Stimulated activated CD4-positive, alpha-beta T cell treated with anti-CD3 and anti-CD28 coated beads, TNF-alpha, amount 100 ng/mL, for 4 hours (primary cell): ENCODE results near the gene IBA57.

Source experiments
- DNase-seq, 3 experiments: peaks; one replicate each; pipeline ENCODE4 v3.0.0-alpha.2; 2020; ENCODE audit warnings: low read depth in 3 of 3

IBA57 gene

GRCh38 chr1:228144993-228145343 is 20.6 kb upstream of the IBA57 start:
- DNase-seq = no peak

- DNase-seq = no peak
These were observed 19.9 kb upstream of the IBA57 start for GRCh38 chr1:228145463-228146416.

- no peak for DNase-seq
These were observed 19.0 kb upstream of the IBA57 start for GRCh38 chr1:228146417-228147150.

DNA sequence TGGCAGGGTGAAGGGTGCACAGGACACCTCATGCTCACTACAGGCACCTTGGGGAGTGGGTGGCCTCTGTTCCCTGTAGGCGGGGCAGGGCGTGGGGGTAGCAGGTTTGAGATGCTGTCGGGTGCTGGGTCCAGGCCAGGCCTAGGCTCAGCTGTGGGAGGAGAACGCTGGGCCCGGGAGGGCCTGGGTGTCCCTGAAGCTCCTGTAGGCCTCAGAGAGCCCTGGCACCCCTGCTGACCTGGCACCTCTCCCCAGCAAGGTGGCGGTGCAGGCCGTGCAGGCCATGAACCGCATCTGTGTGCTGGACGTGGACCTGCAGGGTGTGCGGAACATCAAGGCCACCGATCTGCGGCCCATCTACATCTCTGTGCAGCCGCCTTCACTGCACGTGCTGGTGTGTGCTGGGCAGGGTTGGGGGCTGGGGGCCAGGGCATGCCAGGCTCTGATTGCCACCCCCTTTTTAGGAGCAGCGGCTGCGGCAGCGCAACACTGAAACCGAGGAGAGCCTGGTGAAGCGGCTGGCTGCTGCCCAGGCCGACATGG is 18.4 kb upstream of the IBA57 start:
- no peak for DNase-seq

DNA sequence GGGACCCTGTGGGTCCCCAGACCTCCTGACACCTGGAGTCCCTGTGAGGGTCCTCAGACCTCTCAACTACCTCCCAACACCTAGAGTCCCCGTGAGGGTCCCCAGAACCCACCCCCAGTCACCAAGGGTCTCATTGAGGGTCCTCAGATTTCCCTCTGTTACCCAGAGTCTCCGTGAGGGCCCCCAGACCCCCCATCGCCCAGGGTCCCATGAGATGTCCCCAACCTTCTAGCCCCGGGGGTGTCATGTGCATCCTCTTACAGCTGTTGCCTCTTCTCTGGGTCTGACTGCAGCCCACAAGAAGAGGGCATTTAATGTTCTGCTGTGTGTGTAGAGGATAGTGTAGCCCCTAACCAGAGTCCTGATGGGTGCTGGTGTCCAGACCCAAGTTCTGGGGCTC is 17.8 kb upstream of the IBA57 start:
- DNase-seq = no peak

DNA sequence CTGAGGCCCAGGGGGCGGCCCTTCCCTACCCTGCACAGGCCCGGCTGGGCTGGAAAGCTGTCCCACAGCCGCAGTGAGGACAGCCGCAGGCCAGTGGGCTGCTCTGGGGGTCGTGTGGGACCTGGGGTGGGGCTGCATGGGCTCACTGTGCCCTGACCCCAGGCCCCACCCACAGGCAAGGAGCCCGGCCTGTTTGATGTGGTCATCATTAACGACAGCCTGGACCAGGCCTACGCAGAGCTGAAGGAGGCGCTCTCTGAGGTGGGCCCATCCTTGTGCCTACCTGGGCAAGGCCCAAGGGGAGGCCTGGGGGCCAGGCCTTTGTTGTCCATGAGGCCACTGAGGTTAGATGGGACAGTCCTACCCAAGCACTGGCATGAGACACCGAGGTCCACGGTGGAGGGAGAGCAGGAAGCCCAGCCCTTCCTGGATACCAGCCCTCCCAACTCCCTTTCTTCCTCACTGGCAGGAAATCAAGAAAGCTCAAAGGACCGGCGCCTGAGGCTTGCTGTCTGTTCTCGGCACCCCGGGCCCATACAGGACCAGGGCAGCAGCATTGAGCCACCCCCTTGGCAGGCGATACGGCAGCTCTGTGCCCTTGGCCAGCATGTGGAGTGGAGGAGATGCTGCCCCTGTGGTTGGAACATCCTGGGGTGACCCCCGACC is 17.3 kb upstream of the IBA57 start:
- DNase-seq = no peak

GRCh38 chr1:228148935-228149405 is 16.6 kb upstream of the IBA57 start:
- no peak for DNase-seq

DNA sequence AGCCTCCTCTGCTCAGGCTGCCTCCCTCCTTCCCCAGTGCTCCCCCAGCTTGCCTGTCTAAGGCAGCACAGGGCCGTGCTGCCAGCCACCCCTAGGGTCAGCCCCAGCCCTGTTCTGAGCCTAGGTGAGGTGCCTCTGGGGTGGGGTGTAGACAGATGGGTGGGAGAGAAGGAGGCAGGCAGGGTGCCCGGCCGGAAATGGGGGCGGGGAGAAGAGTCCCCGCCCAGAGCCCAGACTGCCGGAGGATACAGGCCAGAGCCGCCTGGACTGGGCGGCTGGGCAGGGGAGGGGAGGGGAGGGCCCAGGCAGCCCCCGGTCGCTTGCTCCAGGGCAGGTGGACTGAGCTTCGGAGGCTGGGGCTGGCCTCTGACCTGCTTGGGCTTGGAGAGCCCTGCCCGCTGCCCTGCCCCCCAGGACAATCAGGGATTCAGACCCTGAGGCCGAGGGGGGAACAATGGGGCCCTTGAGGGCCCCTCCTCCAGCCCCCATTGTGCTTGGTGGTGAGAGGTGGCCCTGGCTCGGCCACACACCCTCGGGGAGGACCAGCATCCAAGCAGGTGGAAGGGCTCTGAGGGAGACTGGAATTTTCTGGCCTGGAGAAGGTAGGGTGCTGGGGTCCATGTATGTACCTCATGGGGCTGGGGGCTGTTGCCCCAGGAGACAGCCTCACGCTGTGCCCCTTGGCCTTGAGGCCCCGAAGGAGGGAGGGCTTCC is 16.0 kb upstream of the IBA57 start, which contains the start of gene GJC2:
Gene GJC2 (plus strand): TSS at position 525 of the 714 bp plus-strand sequence. CDS start 7,829 bp downstream, outside the sequence.
- DNase-seq = no peak

GRCh38 chr1:228150120-228150460 is 15.5 kb upstream of the IBA57 start:
- no peak for DNase-seq

DNA sequence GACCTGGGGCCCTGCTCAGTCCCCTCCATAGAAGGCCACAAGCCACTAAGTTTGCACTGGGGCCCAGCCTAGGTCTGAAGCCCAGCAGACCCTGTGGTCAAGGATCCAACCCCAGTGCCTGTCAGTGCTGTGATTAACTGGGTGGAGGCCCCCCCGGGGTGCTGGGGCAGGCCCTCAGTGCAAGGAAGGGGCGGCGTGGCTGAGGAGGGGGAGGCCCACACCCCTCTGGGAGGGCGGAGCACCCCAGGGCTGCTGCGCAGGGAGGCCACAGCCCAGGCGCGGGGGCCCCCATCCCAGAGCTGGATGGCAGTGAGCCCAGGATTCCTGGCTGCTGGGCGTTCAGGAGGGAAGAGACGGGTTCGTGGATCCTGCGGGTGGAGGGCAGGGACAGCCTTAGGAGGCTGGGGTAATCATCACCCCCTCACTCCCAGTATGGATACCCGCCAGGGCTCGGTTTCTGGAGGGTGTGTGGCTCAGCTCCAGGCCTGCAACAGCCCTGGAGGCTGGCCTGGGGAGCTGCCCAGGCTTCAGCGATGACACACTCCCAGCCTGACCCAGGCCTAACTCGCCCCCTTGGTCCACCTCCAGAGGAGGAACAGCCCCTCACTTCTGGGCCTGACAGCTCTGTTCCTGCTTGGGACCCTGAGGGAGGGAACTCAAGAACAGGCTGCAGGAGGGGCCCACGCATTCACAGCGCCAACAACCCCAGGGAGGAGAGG is 15.0 kb upstream of the IBA57 start:
- no peak for DNase-seq

DNA sequence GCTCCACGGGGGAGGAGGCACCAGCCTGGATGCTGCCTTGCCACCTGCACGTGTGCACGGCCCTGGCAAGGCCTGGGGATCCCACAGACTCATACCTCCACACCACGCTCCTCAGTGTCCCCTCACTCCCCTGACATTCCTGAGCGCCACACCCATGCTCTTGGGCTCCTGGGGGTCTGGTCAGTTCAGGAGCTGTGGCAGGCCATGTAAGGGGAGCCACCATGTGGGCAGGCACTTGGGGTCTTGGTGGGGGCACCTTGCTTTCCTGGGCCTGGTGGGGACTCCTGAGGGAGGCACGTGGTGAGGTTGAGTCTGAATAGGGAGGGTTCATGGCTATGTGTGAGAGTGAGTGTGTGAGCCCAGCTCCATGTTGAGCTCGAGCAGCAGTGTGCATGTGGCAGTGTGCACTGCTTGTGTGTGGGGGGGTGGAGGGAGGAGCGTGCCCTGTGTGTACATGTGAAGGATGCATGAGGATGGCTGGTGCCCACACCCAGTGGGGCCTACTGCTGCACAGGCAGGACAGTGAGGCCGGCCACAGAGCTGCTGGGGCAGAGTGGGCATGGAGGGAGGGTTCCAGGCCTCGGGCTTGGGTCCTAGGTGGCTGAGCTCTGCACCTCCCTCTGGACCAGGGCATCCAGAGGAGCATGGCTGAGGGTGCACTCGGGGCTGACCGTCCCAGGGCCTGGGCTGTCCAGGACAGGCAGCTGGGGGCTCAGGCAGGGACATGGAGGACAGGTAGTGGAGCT is 14.3 kb upstream of the IBA57 start:
- DNase-seq = no peak

GRCh38 chr1:228152097-228152917 is 13.3 kb upstream of the IBA57 start:
- DNase-seq = no peak

GRCh38 chr1:228152918-228153258 is 12.7 kb upstream of the IBA57 start:
- no peak for DNase-seq

- DNase-seq = no peak
These were observed 11.5 kb upstream of the IBA57 start for GRCh38 chr1:228154021-228154669.

GRCh38 chr1:228154670-228155571 is 10.7 kb upstream of the IBA57 start:
- DNase-seq = no peak

GRCh38 chr1:228155596-228156514 is 9.7 kb upstream of the IBA57 start:
- DNase-seq = no peak

GRCh38 chr1:228156515-228156881 is 9.1 kb upstream of the IBA57 start:
- DNase-seq = no peak
